NOMO-1 treated with DMSO at 0.1 percent for 48 hours (cell line): ENCODE data around the gene ANKAR.
"Not testable (repeated sequence)": the region's sequence is repeated elsewhere in the genome, so short reads cannot be mapped to it uniquely, and the experiment has no call there.

ENCODE experiments used
- DNase-seq: peaks from one replicate; lab custom pipeline; 2025; ENCODE audit not compliant: unreplicated experiment; lab: John Stamatoyannopoulos, UW

The ANKAR gene

GRCh38 chr2:189674374-189675112 is at the start of gene ANKAR:
ANKAR (plus strand) TSS chr2:189674670; CDS start chr2:189676491, 1,821 bp downstream.
- peak; percentile 88 for DNase-seq

- DNase-seq, result no peak
Measured at GRCh38 chr2:189625636-189626035, 48.8 kb upstream of the ANKAR start.

GRCh38 chr2:189627789-189628188 is 46.7 kb upstream of the ANKAR start:
- no peak for DNase-seq

- DNase-seq, result no peak
Measured at GRCh38 chr2:189628817-189629530, 45.5 kb upstream of the ANKAR start.

DNA sequence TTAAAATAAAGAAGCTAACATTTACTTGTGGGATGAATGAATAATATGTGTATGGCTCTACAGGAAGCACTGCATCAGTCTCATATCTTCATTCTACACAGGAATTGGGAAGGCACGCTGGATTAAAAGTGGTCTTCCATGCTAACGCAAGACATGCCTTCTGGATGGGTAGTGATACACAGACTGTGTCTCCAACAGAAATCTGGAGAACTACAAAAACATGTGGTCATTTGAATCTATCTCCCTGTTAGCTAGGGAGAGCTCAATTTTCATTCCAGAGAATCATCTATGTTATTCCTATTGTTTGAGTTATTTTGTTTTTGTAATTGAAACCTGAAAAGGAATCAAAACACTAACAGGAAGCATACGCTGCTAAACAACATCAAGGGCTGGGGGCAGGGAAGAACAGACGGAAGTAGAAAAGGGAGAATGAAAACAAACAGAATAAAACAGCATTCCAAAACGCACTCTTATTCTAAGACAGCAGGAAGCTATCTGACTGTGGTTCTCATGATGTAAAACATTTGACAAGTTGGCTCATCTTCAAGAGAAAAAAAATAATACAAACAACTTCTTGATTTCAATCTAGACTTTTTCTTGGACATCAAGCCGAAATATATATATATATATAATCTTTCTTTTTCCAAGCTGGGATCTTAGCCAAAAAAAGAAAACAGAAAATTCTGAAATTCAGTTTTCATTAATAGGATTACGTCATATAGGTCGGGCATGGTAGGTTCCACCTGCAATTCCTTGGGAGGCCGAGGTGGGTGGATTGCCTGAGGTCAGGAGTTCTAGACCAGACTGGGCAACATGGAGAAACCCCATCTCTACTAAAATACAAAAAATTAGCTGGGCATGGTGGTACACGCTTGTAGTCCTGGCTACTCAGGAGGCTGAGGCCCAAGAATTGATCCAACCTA is 44.7 kb upstream of the ANKAR start:
- no peak for DNase-seq

- no peak for DNase-seq
Measured at GRCh38 chr2:189631849-189632248, 42.6 kb upstream of the ANKAR start.

DNA sequence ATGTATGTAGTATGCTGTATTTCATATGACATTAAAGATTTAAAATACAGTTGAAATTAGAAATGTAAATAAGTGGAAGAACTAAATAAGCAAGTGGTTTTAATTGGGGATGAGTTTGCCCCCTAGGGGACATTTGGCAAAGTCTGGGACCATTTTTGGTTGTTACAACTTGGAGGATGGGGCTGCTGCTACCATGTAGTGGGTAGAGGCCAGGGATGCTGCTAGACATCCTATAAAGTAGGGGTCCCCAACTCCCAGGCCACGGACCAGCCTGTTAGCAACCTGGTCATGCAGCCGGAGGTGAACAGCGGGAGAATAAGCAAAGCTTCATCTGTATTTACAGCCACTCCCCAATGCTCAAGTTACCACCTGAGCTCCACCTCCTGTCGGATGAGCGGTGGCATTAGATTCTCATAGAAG is 41.1 kb upstream of the ANKAR start:
- DNase-seq, result peak; percentile 13

DNA sequence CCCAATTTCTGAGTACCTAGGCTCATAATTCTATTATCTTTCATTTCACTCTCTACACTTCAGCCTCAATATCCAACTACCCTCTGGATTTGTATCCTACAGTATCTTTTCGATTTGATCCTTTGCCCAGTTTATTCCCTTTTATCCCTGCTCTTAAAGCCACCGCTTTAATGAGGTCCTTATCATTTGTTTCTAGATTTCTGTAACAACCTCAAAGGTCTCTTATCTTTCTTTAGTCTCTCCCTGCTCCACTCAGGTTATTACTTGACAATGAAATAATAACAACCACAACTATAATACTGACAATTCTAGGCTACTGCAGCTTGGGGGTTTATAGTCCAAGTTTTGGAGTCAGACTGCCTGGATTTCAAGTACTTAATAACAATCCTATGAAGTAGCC is 39.1 kb upstream of the ANKAR start:
- DNase-seq, result no peak

- no peak for DNase-seq
Measured at GRCh38 chr2:189638301-189639006, 36.0 kb upstream of the ANKAR start.

GRCh38 chr2:189639007-189639609 is 35.4 kb upstream of the ANKAR start:
- DNase-seq, result no peak

DNA sequence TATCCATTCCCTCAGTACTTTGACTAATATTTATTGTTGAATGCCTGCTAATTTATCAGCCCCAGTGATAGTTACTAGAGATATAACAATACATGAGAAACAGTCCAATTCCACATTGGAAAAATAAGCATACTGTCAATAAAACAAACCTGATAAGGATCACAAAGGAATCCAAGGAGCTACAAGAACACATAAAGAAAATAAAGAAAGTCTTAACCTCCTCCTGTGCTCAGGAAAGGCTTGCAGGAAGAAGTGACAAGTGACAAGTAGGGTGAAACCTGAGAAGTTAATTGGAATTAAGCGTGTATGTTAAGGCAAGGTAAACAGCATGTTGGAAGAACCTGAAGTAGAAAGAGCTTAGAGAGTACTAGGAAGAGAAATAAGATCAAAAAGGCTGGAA is 33.5 kb upstream of the ANKAR start:
- DNase-seq, result no peak

DNA sequence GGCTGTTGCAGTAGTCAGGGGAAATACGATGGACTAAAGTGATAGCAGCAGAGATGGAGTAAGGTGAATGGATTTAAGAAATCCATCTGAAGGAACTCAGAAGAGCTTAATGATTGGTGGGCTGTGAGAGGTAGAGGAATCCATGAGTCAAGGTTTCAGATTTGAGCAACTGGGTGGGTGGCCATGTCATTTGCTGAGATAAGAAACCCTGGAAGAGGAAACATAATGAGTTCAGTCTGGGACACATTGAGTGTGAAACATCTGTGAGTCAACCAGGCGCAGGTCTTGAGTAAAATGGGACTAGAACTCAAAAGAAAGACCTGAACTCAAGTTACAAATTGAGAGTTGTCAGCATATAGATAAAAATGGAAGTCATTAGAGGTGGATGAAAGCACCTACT is 32.9 kb upstream of the ANKAR start:
- no peak for DNase-seq

GRCh38 chr2:189646521-189646920 is 27.9 kb upstream of the ANKAR start:
- no peak for DNase-seq

GRCh38 chr2:189648846-189649509 is 25.5 kb upstream of the ANKAR start:
- DNase-seq, result no peak

GRCh38 chr2:189651284-189651683 is 23.2 kb upstream of the ANKAR start:
- no peak for DNase-seq

DNA sequence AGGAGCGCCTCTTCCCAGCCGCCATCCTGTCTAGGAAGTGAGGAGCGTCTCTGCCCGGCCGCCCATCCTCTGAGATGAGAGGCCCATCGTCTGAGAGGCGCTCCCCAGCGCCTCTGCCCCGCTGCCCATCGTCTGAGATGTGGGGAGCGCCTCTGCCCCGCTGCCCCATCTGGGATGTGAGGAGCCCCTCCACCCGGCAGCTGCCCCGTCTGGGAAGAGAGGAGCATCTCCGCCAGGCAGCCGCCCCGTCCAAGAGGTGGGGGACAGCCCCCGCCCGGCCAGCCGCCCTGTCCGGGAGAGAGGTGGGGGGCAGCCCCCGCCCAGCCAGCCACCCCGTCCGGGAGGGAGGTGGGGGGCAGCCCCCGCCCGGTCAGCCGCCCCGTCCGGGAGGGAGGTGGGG is 21.0 kb upstream of the ANKAR start:
- not testable (repeated sequence) for DNase-seq

DNA sequence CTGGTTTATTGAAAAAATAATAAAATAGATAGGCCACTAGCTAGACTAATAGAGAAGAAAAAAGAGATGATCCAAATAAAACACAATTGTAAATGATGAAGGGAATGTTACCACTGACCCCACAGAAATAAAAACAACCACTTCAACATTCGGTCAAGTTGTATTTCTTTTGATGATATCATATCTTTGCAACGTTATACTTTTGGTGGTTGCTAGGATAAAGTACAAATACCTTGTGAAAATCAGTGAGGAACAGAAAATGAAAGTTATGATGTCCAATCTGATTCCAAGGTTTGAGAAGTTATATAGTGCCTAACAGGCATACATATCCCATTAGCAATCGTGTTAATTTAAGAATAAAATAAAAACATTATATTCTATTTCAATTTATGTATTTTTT is 19.8 kb upstream of the ANKAR start:
- no peak for DNase-seq

DNA sequence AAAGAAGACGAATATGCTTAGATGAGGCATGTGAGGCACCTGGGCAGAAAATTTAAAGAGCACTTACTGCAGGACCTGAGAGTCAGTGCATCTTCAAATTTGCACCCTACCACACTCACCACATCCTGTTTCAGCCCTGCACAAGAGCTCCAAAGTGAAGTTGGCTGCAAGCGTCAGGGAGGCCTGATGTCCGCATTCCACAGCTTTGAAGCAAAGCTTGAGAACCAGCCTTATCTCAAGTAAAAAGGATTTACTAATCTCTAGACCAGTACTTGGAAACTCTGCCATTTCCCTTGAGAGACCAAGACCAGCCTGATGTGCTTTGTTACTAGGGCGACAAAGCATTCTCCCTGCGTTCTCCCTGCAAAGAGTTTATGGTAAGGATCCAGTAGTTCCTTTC is 16.6 kb upstream of the ANKAR start:
- peak; percentile 43 for DNase-seq

DNA sequence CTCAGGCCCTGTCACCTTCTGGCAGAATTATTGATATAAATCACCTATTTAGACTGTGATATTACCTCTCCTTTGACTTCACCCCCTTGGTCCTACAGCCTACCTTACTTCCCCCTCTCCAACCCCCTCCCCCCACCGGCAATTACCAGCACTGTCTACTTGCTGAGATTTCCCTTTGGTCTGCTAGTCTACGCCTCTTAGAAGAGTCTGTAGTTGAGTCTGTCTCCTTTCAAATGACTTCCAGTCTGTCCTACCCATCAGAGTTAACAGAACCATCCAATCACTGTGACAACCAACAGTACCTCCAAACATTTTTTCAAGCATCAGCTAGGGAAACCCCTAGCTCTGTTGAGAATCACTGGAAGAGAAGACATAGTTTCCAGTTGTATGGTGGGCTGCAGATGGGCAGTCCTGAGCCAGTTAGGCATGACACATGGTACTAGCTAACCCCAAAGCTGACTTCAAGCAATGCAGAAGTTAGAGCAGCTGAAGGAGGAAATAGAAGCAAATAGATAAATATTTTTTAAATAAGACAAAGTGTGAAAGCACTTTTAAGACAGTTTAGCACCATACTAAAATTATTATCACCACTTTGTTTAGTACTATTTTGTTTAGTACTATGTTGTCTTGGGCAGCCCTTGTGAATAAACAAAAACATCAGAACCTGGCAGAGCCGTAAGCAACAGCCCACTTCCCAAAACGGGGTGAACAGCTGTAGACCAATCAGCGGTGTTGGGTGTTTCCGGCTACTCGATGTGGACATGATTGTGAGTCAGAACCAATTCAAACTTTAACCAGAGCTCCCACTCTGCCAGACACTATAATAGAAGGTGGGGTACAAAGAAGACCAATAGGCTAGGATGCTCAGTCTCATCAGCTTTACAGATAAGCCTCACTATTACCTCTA is 15.9 kb upstream of the ANKAR start:
- peak; percentile 61 for DNase-seq
